ENCODE data around the gene RET.

DNA sequence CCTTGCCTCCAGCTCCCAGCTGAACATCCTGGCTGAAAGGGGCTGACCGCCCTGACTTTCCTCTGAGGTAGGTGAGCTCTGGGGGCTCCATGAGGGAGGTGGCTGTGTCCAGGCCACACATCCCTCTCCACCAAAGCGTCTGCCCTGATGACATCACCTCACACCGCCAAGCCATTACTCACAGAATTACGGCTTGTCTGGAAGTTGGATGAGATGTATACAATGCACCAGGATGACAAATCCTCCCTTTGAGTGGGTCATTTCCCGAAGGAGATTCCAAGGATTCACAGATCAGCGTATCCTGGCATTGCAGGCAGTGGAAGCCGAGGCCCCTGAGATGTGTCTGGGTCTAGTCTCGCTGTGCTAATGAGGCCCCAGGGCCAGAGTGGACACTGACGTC lies 15.1 kb upstream of the RET start:
- TF ChIP-seq POLR2A (IDR thresholded peaks at IDR 0.05; ENCODE audit: insufficient read depth in 1 of 2, low read depth in 2 of 2, low read length in 2 of 2) (no peak), TCF12 (IDR thresholded peaks at IDR 0.05) (no peak), TCF12 (CRISPR knock-in tag; IDR thresholded peaks at IDR 0.05) (no peak), ERF (CRISPR knock-in tag; IDR thresholded peaks at IDR 0.05) (no peak), POLR2AphosphoS5 (IDR thresholded peaks at IDR 0.05; ENCODE audit: low read depth, low read length) (no peak), MAFG (CRISPR knock-in tag; IDR thresholded peaks at IDR 0.05) (no peak), SMC3 (IDR thresholded peaks at IDR 0.05; ENCODE audit: low read length) (no peak), FLYWCH1 (CRISPR knock-in tag; IDR thresholded peaks at IDR 0.05) (no peak), ZNF44 (CRISPR knock-in tag; IDR thresholded peaks at IDR 0.05) (no peak), ZNF773 (CRISPR knock-in tag; IDR thresholded peaks at IDR 0.05; ENCODE audit: borderline replicate concordance) (no peak)
- TF ChIP-seq, protein P1, sequence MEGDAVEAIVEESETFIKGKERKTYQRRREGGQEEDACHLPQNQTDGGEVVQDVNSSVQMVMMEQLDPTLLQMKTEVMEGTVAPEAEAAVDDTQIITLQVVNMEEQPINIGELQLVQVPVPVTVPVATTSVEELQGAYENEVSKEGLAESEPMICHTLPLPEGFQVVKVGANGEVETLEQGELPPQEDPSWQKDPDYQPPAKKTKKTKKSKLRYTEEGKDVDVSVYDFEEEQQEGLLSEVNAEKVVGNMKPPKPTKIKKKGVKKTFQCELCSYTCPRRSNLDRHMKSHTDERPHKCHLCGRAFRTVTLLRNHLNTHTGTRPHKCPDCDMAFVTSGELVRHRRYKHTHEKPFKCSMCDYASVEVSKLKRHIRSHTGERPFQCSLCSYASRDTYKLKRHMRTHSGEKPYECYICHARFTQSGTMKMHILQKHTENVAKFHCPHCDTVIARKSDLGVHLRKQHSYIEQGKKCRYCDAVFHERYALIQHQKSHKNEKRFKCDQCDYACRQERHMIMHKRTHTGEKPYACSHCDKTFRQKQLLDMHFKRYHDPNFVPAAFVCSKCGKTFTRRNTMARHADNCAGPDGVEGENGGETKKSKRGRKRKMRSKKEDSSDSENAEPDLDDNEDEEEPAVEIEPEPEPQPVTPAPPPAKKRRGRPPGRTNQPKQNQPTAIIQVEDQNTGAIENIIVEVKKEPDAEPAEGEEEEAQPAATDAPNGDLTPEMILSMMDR (CRISPR knock-in tag; IDR thresholded peaks at IDR 0.05), result no peak

Data from HepG2 (cell line).